Endothelial cell of umbilical vein (primary cell): ENCODE measurements around the gene CXCL16. TPM values are rescaled to one million over a fixed set of nuclear protein-coding genes. Genes with fewer than 3 reads are reported as not detected.

Source experiments
- BruUV-seq: library from RNA; stranded (reverse); fragments of 400-500 nt; replicated peaks from 2 replicates; lab custom pipeline; 2021; lab: Mats Ljungman, UMichigan
- CTCF ChIA-PET: fragments of 300-600, 350-600 bp; sonication (Branson Sonifier 250); formaldehyde crosslinking; loops from one replicate; lab custom pipeline; 2021; ENCODE audit warnings: antibody characterized with exemption, inconsistent platforms; lab: Charles Lee
- POLR2A ChIA-PET: fragments of 300-600, 350-600 bp; sonication (Branson Sonifier 250); formaldehyde crosslinking; loops from one replicate; lab custom pipeline; 2021; ENCODE audit warnings: antibody characterized with exemption, inconsistent platforms; lab: Charles Lee
- DNase-seq: peaks from one replicate; pipeline ENCODE4 v3.0.0-alpha.2; 2011; ENCODE audit warnings: low read depth, low spot score
- FAIRE-seq: peaks from 2 replicates; lab custom pipeline; 2011; peaks lifted over from hg19 to GRCh38; lab: Jason Lieb, UNC
- H2AFZ ChIP-seq: 2 replicates; pipeline ENCODE4 v1.6.0; 2012; ENCODE audit warnings: low read depth, low read length, control low read depth, inconsistent platforms
- H3K27ac ChIP-seq: 2 replicates; pipeline ENCODE4 v1.5.1; 2011; ENCODE audit warnings: low read depth, mild to moderate bottlenecking, control low read depth, low read length, moderate library complexity; ENCODE audit not compliant: insufficient read depth
- H3K27me3 ChIP-seq, 2 experiments: 2 replicates each; pipeline versions ENCODE4 v1.6.0 to v1.6.1; 2011; ENCODE audit warnings: low read length in 2 of 2, mixed read lengths in 1 of 2; ENCODE audit not compliant: control insufficient read depth in 2 of 2, insufficient read depth in 2 of 2
- H3K36me3 ChIP-seq, 2 experiments: 2 replicates in 1 of 2; 3 replicates in 1 of 2; pipeline ENCODE4 v1.5.1; 2011; ENCODE audit warnings: low read length in 2 of 2, mild to moderate bottlenecking in 1 of 2, moderate library complexity in 1 of 2; ENCODE audit not compliant: control insufficient read depth in 2 of 2, insufficient read depth in 2 of 2; ENCODE audit errors: extremely low read depth in 1 of 2
- H3K4me1 ChIP-seq: 3 replicates; pipeline ENCODE4 v1.5.1; 2011; ENCODE audit warnings: mild to moderate bottlenecking, low read length; ENCODE audit not compliant: control insufficient read depth, insufficient read depth; ENCODE audit errors: extremely low read depth
- H3K4me2 ChIP-seq: 2 replicates; pipeline ENCODE4 v1.6.1; 2011; ENCODE audit warnings: low read length, control low read depth, mixed read lengths; ENCODE audit not compliant: insufficient read depth
- H3K4me3 ChIP-seq, 3 experiments: fragments of 200-600 bp in 1 of 3; sonication (generic), shearing (Covaris generic) in 1 of 3; replicated peaks in 1 of 3; 2 replicates each; pipeline ENCODE4 v1.5.1; 2011 to 2016; ENCODE audit warnings: control low read depth in 3 of 3, low read length in 3 of 3, mild to moderate bottlenecking in 2 of 3, inconsistent platforms in 1 of 3, low read depth in 1 of 3, moderate library complexity in 1 of 3; ENCODE audit not compliant: insufficient read depth in 1 of 3
- H3K79me2 ChIP-seq: 2 replicates; pipeline ENCODE4 v1.6.0; 2012; ENCODE audit warnings: low read length, inconsistent platforms; ENCODE audit not compliant: control insufficient read depth, insufficient read depth
- H3K9ac ChIP-seq: replicated peaks from 2 replicates; pipeline ENCODE3; 2011; ENCODE audit warnings: low read length, control low read depth; ENCODE audit not compliant: insufficient read depth; ENCODE audit errors: extremely low read depth
- H3K9me1 ChIP-seq: replicated peaks from 3 replicates; pipeline ENCODE4 v1.6.0; 2011; ENCODE audit warnings: mild to moderate bottlenecking, low read length; ENCODE audit not compliant: control insufficient read depth, insufficient read depth; ENCODE audit errors: extremely low read depth
- H3K9me3 ChIP-seq: replicated peaks from 2 replicates; pipeline ENCODE4 v1.5.1; 2012; ENCODE audit warnings: low read length, inconsistent platforms; ENCODE audit not compliant: control insufficient read depth, insufficient read depth
- H4K20me1 ChIP-seq: replicated peaks from 2 replicates; pipeline ENCODE3; 2011; ENCODE audit warnings: mild to moderate bottlenecking, low read length; ENCODE audit not compliant: control insufficient read depth, insufficient read depth; ENCODE audit errors: extremely low read depth
- CTCF ChIP-seq, 2 donors: IDR thresholded peaks; 1 replicate in 1 of 2; 2 replicates in 1 of 2; pipeline ENCODE4 v1.5.1; 2011; ENCODE audit warnings: low read length in 2 of 2, mild to moderate bottlenecking in 2 of 2, moderate library complexity in 2 of 2, control low read depth in 1 of 2, inconsistent platforms in 1 of 2, low read depth in 1 of 2; ENCODE audit not compliant: insufficient read depth in 1 of 2; ENCODE audit errors: extremely low read depth in 1 of 2
- EZH2 ChIP-seq: IDR thresholded peaks from 2 replicates; pipeline ENCODE4 v1.6.1; 2012; ENCODE audit warnings: borderline replicate concordance, low read depth, mild to moderate bottlenecking, moderate library complexity, low read length, inconsistent platforms; ENCODE audit not compliant: severe bottlenecking
- FOS ChIP-seq: IDR thresholded peaks from 2 replicates; pipeline ENCODE4 v1.6.1; 2011; ENCODE audit warnings: mild to moderate bottlenecking, low read length, moderate library complexity, borderline replicate concordance; ENCODE audit not compliant: insufficient read depth
- GATA2 ChIP-seq: IDR thresholded peaks from 2 replicates; pipeline ENCODE4 v1.7.0; 2011; ENCODE audit warnings: low read depth, mild to moderate bottlenecking, moderate library complexity, mixed read lengths, low read length; ENCODE audit not compliant: insufficient read length, insufficient read depth
- JUN ChIP-seq: IDR thresholded peaks from 2 replicates; pipeline ENCODE4 v1.6.1; 2011; ENCODE audit warnings: borderline replicate concordance, low read depth; ENCODE audit not compliant: insufficient read length, insufficient read depth
- MAX ChIP-seq: IDR thresholded peaks from 2 replicates; pipeline ENCODE4 v1.6.1; 2011; ENCODE audit not compliant: insufficient read depth, insufficient read length
- MYC ChIP-seq: IDR thresholded peaks from one replicate; pipeline ENCODE4 v1.6.1; 2011; ENCODE audit warnings: mild to moderate bottlenecking, low read depth, low read length
- POLR2A ChIP-seq: IDR thresholded peaks from 2 replicates; pipeline ENCODE4 v1.6.1; 2012; ENCODE audit warnings: low read depth, mild to moderate bottlenecking, control low read depth, low read length
- POLR2AphosphoS5 ChIP-seq: IDR thresholded peaks from 2 replicates; pipeline ENCODE4 v1.6.1; 2012; ENCODE audit warnings: low read depth, mild to moderate bottlenecking, control low read depth, low read length, moderate library complexity; ENCODE audit not compliant: insufficient read depth
- dilution Hi-C: fragments of 300-500 bp; cut with MboI; formaldehyde crosslinking; loops from one replicate; pipeline ENCODE4 v1.15.0; 2019; ENCODE audit warnings: low sequenced_read_pairs; ENCODE audit not compliant: extremely low pct_ligation_motif_present
- intact Hi-C: fragments of 100-400 bp; cut with micrococcal nuclease; formaldehyde crosslinking; loops from one replicate; pipeline ENCODE4 v1.10.0; 2022
- polyA plus RNA-seq, 4 experiments: library from polyadenylated mRNA; depleted of rRNA in 3 of 4; stranded (reverse) in 3 of 4; unstranded in 1 of 4; fragments of >200 nt; gene quantifications; 2 replicates each; pipeline versions ENCODE4 v1.2.1 to v1.2.3, GENCODE V29; 2011 to 2012; ENCODE audit warnings: missing spikeins in 1 of 4
- total RNA-seq: library from RNA; stranded (reverse); gene quantifications from 2 replicates; pipeline ENCODE4 v1.2.3, GENCODE V29; 2021

The CXCL16 gene
- total and polyA plus RNA-seq, 2 donors (not counting 3 experiments of a cell fraction or from before 2014, with no cell fraction given) = 4.8 to 6.1 TPM

- POLR2A ChIA-PET = no interaction called here
- Histone ChIP-seq H2AFZ (no peak overlapping the region), H3K4me2 (no peak overlapping the region), H3K9me1 (no peaks in the 10 kb centered on the region), H3K4me1 (no peaks in the 10 kb centered on the region), H3K9me3 (no peaks in the 10 kb centered on the region), H3K27ac (no peak overlapping the region), H3K4me3 (no peak overlapping the region), H3K36me3 (no peaks in the 10 kb centered on the region), H4K20me1 (no peaks in the 10 kb centered on the region), H3K27me3 (peaks cover 4 to 6% of the 10 kb centered on the region in 2 experiments), H3K9ac (no peak overlapping the region), H3K79me2 (no peaks in the 10 kb centered on the region)
- no peak for FAIRE-seq
- CTCF ChIA-PET = no interaction called here
- TF ChIP-seq JUN = no peak
- no peak for DNase-seq
- intact Hi-C loops (no loop called here), dilution Hi-C loops (no loop called here)
- no TSS peak for BruUV-seq
These were observed 27.0 kb upstream of the CXCL16 start for GRCh38 chr17:4766723-4767122.

- H3K4me3 ChIP-seq = no peak overlapping the region
- BruUV-seq = no TSS peak
These were observed 26.5 kb upstream of the CXCL16 start for GRCh38 chr17:4766201-4766600.

More at GRCh38 chr17:4766201-4766600, 26.5 kb upstream of the CXCL16 start:
- POLR2A ChIA-PET = no interaction called here
- Histone ChIP-seq H3K4me1 (no peaks in the 10 kb centered on the region), H2AFZ (no peak overlapping the region), H3K9me3 (no peaks in the 10 kb centered on the region), H3K36me3 (no peaks in the 10 kb centered on the region), H3K27me3 (peaks cover 4 to 6% of the 10 kb centered on the region in 2 experiments), H3K27ac (no peak overlapping the region), H3K4me2 (no peak overlapping the region), H3K79me2 (no peaks in the 10 kb centered on the region), H3K9me1 (no peaks in the 10 kb centered on the region), H4K20me1 (no peaks in the 10 kb centered on the region), H3K9ac (no peak overlapping the region)
- DNase-seq = no peak
- TF ChIP-seq CTCF (IDR thresholded peaks at IDR 0.05; ENCODE audit: extremely low read depth in 1 of 2, insufficient read depth in 1 of 2, low read depth in 1 of 2, low read length in 2 of 2) (no peak), GATA2 (no peak), POLR2A (no peak), EZH2 (no peak), FOS (no peak), POLR2AphosphoS5 (no peak), MAX (no peak), MYC (no peak), JUN (no peak)
- dilution Hi-C loops (no loop called here), intact Hi-C loops (no loop called here)
- CTCF ChIA-PET = interaction anchor here (1.4 kb wide), 1 partner anchor 18 kb away, joined by 3 read pairs; no protein-coding TSS in a partner anchor
- no peak for FAIRE-seq
